Neural cell (in vitro differentiated cells): ENCODE results near the gene CUX1. TPM values are rescaled to one million over a fixed set of nuclear protein-coding genes. Genes with fewer than 3 reads are reported as not detected.

Source experiments
- H2AFZ ChIP-seq: fragments of 200-600, 300-800 bp; sonication (generic), shearing (Covaris generic); 2 replicates; pipeline ENCODE4 v1.6.0; 2014; ENCODE audit warnings: low read depth, mild to moderate bottlenecking, antibody characterized with exemption, low read length, moderate library complexity
- H3F3A ChIP-seq: fragments of 200-600 bp; shearing (Covaris generic); 2 replicates; pipeline ENCODE4 v1.6.1; 2016; ENCODE audit warnings: mild to moderate bottlenecking, moderate library complexity, mixed read lengths, antibody characterized with exemption, low read length; ENCODE audit not compliant: insufficient read depth, poor library complexity, severe bottlenecking
- H3K27ac ChIP-seq: fragments of 200-600, 300-800 bp; sonication (generic), shearing (Covaris generic); 2 replicates; pipeline ENCODE4 v1.5.1; 2014; ENCODE audit warnings: mild to moderate bottlenecking, low read length, moderate library complexity
- H3K27me3 ChIP-seq: fragments of 300-800, 200-600 bp; sonication (generic), shearing (Covaris generic); 2 replicates; pipeline ENCODE4 v1.6.0; 2014; ENCODE audit warnings: mild to moderate bottlenecking, low read depth, low read length, moderate library complexity; ENCODE audit not compliant: insufficient read depth
- H3K36me3 ChIP-seq: fragments of 300-800, 200-600 bp; sonication (generic), shearing (Covaris generic); 2 replicates; pipeline ENCODE4 v1.5.1; 2014; ENCODE audit warnings: mild to moderate bottlenecking, antibody characterized with exemption, low read length, moderate library complexity; ENCODE audit not compliant: insufficient read depth
- H3K4me2 ChIP-seq: fragments of 300-800, 200-600 bp; sonication (generic), shearing (Covaris generic); 2 replicates; pipeline ENCODE4 v1.6.0; 2014; ENCODE audit warnings: mild to moderate bottlenecking, low read length
- H3K4me3 ChIP-seq: fragments of 300-800, 200-600 bp; sonication (generic), shearing (Covaris generic); 2 replicates; pipeline ENCODE4 v1.5.1; 2014; ENCODE audit warnings: mild to moderate bottlenecking, low read length, moderate library complexity
- H3K79me2 ChIP-seq: fragments of 200-600 bp; shearing (Covaris generic); replicated peaks from 2 replicates; pipeline ENCODE4 v1.6.0; 2014; ENCODE audit warnings: mild to moderate bottlenecking, low read length, moderate library complexity; ENCODE audit not compliant: insufficient read depth
- H3K9ac ChIP-seq: fragments of 300-800, 200-600 bp; sonication (generic), shearing (Covaris generic); 2 replicates; pipeline ENCODE4 v1.6.1; 2016; ENCODE audit warnings: mild to moderate bottlenecking, low read length, mixed read lengths
- H3K9me2 ChIP-seq: fragments of 200-600 bp; shearing (Covaris generic); 2 replicates; pipeline ENCODE4 v1.6.1; 2016; ENCODE audit warnings: mild to moderate bottlenecking, low read length, mixed read lengths; ENCODE audit not compliant: insufficient read depth
- H3K9me3 ChIP-seq: fragments of 200-600, 300-800 bp; sonication (generic), shearing (Covaris generic); 2 replicates; pipeline ENCODE4 v1.6.1; 2016; ENCODE audit warnings: mild to moderate bottlenecking, mixed run types, low read length, moderate library complexity, mixed read lengths
- H4K20me1 ChIP-seq: fragments of 200-600 bp; shearing (Covaris generic); 2 replicates; pipeline ENCODE4 v1.6.1; 2016; ENCODE audit warnings: mild to moderate bottlenecking, mixed run types; ENCODE audit not compliant: insufficient read depth
- CTCF ChIP-seq: fragments of 450-650 bp; IDR thresholded peaks from 2 replicates; pipeline ENCODE4 v1.5.1; 2014; ENCODE audit warnings: antibody characterized with exemption, mild to moderate bottlenecking, moderate library complexity; ENCODE audit not compliant: poor library complexity, severe bottlenecking
- EP300 ChIP-seq: fragments of 450-650 bp; conservative IDR thresholded peaks from 2 replicates; pipeline ENCODE4 v1.6.1; 2014; ENCODE audit warnings: antibody characterized with exemption, mild to moderate bottlenecking, moderate library complexity; ENCODE audit not compliant: poor library complexity, severe bottlenecking
- EZH2 ChIP-seq: fragments of 200-600, 300-800 bp; shearing (Covaris generic), sonication (generic); IDR thresholded peaks from 2 replicates; pipeline ENCODE4 v1.6.1; 2014; ENCODE audit warnings: antibody characterized with exemption, low read length, borderline replicate concordance, mild to moderate bottlenecking; ENCODE audit not compliant: insufficient read depth, poor library complexity, severe bottlenecking
- MXI1 ChIP-seq: fragments of 450-650 bp; conservative IDR thresholded peaks from 2 replicates; pipeline ENCODE4 v1.6.1; 2014; ENCODE audit warnings: antibody characterized with exemption, mild to moderate bottlenecking; ENCODE audit not compliant: poor library complexity, severe bottlenecking
- POLR2AphosphoS5 ChIP-seq: IDR thresholded peaks from 2 replicates; pipeline ENCODE4 v1.6.1; 2012
- RAD21 ChIP-seq: fragments of 450-650 bp; conservative IDR thresholded peaks from 2 replicates; pipeline ENCODE4 v1.6.1; 2014; ENCODE audit warnings: antibody characterized with exemption, mild to moderate bottlenecking, moderate library complexity
- REST ChIP-seq: IDR thresholded peaks from 2 replicates; pipeline ENCODE4 v1.6.1; 2012; ENCODE audit warnings: borderline replicate concordance
- SMC3 ChIP-seq: fragments of 450-650 bp; conservative IDR thresholded peaks from 2 replicates; pipeline ENCODE4 v1.6.1; 2014; ENCODE audit warnings: antibody characterized with exemption, mild to moderate bottlenecking, moderate library complexity; ENCODE audit not compliant: poor library complexity
- TAF1 ChIP-seq: IDR thresholded peaks from 2 replicates; pipeline ENCODE4 v1.6.1; 2012; ENCODE audit warnings: low read depth
- polyA plus RNA-seq: library from polyadenylated mRNA; depleted of rRNA; stranded (reverse); fragments of >200 nt; gene quantifications from 2 replicates; pipeline ENCODE4 v1.2.3, GENCODE V29; 2014

Gene CUX1
- polyA plus RNA-seq, 1 donor from 2014 or later: 26.6 TPM

GRCh38 chr7:102030696-102031095 lies 213.3 kb downstream of the CUX1 start:
- Histone ChIP-seq H3F3A (no peaks in the 10 kb centered on the region), H3K27me3 (no peaks in the 10 kb centered on the region), H3K9ac (no peak overlapping the region), H4K20me1 (no peaks in the 10 kb centered on the region), H3K27ac (no peak overlapping the region), H3K4me3 (no peak overlapping the region), H3K4me2 (no peak overlapping the region), H2AFZ (no peak overlapping the region), H3K9me3 (no peaks in the 10 kb centered on the region), H3K9me2 (no peaks in the 10 kb centered on the region), H3K79me2 (no peaks in the 10 kb centered on the region), H3K36me3 (no peaks in the 10 kb centered on the region)
- TF ChIP-seq MXI1 (no peak), RAD21 (no peak)

GRCh38 chr7:102036958-102037357 lies 219.5 kb downstream of the CUX1 start:
- TF ChIP-seq SMC3 (no peak), TAF1 (no peak), REST (no peak), MXI1 (no peak), RAD21 (no peak), CTCF (no peak), EZH2 (no peak)
- H3K9me2 ChIP-seq: no peaks in the 10 kb centered on the region
- no peaks in the 10 kb centered on the region for H3K79me2 ChIP-seq
- H4K20me1 ChIP-seq: no peaks in the 10 kb centered on the region
- no peaks in the 10 kb centered on the region for H3K9me3 ChIP-seq
- H3F3A ChIP-seq: no peaks in the 10 kb centered on the region
- H3K9ac ChIP-seq: no peak overlapping the region
- H3K4me3 ChIP-seq: no peak overlapping the region
- no peak overlapping the region for H2AFZ ChIP-seq
- H3K4me2 ChIP-seq: no peak overlapping the region
- H3K27me3 ChIP-seq: no peaks in the 10 kb centered on the region
- H3K36me3 ChIP-seq: no peaks in the 10 kb centered on the region
- no peak overlapping the region for H3K27ac ChIP-seq

- no peaks in the 10 kb centered on the region for H3K27me3 ChIP-seq
- H3F3A ChIP-seq: no peaks in the 10 kb centered on the region
- TF ChIP-seq SMC3 (no peak), REST (no peak), MXI1 (no peak), CTCF (no peak), EZH2 (no peak), RAD21 (no peak), POLR2AphosphoS5 (no peak), EP300 (no peak), TAF1 (no peak)
- H3K9ac ChIP-seq: no peak overlapping the region
- H3K79me2 ChIP-seq: no peaks in the 10 kb centered on the region
- H3K36me3 ChIP-seq: no peaks in the 10 kb centered on the region
- H3K9me2 ChIP-seq: no peaks in the 10 kb centered on the region
- no peak overlapping the region for H3K27ac ChIP-seq
- H3K4me3 ChIP-seq: no peak overlapping the region
- H3K9me3 ChIP-seq: no peaks in the 10 kb centered on the region
- no peak overlapping the region for H3K4me2 ChIP-seq
- no peaks in the 10 kb centered on the region for H4K20me1 ChIP-seq
- no peak overlapping the region for H2AFZ ChIP-seq
Measured at GRCh38 chr7:102039706-102040105, 222.3 kb downstream of the CUX1 start.
